NCI-H748 (cell line): ENCODE results near the gene GNB2.
"Not testable (repeated sequence)": the region's sequence is repeated elsewhere in the genome, so short reads cannot be mapped to it uniquely, and the experiment has no call there.

ENCODE experiments used
- DNase-seq: peaks from one replicate; lab custom pipeline; 2025; ENCODE audit not compliant: unreplicated experiment; lab: John Stamatoyannopoulos, UW

Gene GNB2

GRCh38 chr7:100694098-100694745 lies 20.7 kb downstream of the GNB2 start, which contains the start of gene GIGYF1:
GIGYF1 (minus strand) TSS chr7:100694250; CDS start chr7:100688238, 6,012 bp downstream.
- peak; percentile 83 for DNase-seq

DNA sequence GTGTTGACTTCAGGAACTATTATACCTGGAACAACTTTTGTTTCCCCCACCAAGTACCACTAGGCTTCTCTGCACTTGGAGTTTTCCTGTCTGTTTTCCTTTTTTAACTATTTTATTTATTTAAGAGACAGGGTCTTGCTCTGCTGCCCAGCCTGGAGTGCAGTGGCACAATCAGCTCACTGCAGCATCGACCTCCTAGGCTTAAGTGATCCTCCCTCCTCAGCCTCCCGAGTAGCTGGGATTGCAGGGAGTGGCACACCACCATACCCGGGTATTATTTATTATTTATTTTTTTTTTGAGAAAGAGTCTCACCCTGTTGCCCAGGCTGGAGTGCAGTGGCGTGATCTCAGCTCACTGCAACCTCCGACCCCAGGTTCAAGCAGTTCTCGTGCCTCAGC lies 22.6 kb downstream of the GNB2 start:
- no peak for DNase-seq

GRCh38 chr7:100699018-100699417 lies 25.5 kb downstream of the GNB2 start:
- no peak for DNase-seq

GRCh38 chr7:100701089-100701488 lies 27.5 kb downstream of the GNB2 start:
- not testable (repeated sequence) for DNase-seq

DNA sequence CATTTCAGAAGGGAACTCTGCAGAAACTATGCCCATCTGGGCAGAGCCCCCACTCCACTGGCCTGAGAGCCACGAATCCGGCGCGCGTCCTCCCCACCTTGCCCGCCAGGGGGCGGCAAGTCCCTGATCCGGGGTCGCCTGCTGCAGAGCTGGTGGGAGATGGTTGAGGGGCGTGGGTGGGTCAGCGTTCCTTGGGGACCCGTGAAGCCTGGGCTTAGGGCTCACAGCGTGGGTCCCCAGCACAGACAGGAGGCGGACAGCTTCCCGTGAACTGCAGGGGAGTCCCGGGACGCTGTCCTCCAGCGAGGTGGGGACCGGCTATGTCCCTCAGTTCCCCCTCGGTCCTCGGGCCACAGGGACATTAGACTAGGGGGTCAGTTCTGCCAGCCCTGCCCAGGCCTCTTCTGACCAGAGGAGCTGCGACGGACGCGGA lies 31.8 kb downstream of the GNB2 start:
- DNase-seq = peak; percentile 82

DNA sequence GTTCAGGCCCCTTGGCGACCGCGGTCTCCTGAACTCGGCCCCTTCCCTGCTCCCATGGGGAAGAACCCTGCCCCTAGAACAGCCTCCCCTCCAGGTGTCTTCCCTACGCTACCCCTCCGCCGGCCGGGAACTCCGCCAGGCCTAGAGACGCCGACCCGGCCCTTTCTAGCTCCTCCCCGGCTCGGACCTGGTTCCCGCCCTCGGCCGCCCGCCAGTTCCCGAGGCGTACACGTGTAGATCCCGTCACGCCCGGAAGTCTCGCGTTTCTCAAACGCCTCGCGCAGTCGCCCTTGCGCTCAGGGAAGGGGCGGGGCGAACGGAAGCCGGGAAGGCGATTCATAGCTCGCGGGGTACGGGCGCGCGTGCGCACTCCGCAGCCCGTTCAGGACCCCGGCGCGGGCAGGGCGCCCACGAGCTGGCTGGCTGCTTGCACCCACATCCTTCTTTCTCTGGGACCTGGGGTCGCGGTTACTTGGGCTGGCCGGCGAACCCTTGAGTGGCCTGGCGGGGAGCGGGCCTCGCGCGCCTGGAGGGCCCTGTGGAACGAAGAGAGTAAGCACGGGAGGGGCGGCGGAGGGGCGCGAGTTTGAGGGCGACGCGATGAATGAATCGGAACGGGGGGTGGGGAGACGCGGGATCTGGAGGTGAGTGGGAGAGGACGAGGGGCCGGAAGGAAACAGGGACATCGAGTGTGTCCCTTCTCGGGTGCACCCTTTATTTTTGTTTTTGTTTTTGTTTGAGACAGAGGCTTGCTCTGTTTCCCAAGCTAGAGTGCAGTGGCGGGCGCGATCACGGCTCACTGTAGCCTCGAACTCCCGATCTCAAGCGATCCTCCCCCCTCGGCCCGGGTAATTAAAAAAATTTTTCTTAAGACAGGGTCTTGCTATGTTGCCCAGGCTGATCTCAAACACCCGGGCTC lies 32.5 kb downstream of the GNB2 start, which contains the start of gene POP7:
POP7 (plus strand) TSS at position 369 of the 919 bp plus-strand sequence. CDS start 710 bp downstream, outside the sequence.
- peak; percentile 99 for DNase-seq

- peak; percentile 47 for DNase-seq
These were observed 33.3 kb downstream of the GNB2 start for GRCh38 chr7:100706672-100707311.

DNA sequence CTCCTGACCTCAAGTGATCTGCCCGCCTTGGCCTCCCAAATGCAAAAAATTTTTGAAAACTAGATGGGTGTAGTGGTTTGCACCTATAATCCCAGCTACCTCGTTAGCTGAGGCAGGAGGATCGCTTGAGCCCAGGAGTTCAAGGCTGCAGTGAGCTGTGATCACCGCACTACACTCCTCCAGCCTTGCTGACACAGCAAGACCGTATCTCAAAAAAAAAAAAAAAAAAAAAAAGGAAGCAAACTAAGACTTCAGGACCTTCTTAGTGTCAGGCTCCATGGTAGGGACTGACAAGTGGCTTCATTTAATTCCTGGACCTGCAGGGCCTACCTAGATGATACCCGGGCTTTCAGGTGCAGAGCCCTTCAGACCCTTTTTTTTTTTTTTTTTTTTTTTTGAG lies 34.9 kb downstream of the GNB2 start:
- no peak for DNase-seq

DNA sequence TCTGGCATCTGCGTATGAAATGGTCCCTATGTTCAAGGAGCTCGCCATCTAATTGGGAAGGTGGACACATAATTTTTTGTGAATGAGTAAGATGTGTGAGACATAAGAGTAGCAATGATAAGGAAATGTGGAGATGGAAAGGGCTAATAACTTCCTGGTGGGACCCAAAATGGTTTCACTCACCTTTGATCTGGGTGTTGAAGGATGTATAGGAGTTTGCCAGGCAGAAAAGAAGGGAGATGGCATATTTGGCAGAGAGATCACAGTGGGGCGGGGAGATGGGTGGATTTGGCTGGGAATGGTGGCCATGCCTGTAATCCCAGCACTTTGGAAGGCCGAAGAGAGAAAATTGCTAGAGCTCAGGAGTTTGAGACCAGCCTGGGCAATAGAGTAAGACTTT lies 36.9 kb downstream of the GNB2 start:
- no peak for DNase-seq

GRCh38 chr7:100711369-100711768 lies 37.8 kb downstream of the GNB2 start:
- DNase-seq = no peak

- DNase-seq = no peak
These were observed 41.2 kb downstream of the GNB2 start for GRCh38 chr7:100714725-100715124.

- DNase-seq = not testable (repeated sequence)
These were observed 43.5 kb downstream of the GNB2 start for GRCh38 chr7:100717073-100717472.

- no peak for DNase-seq
These were observed 46.2 kb downstream of the GNB2 start for GRCh38 chr7:100719523-100720278.

GRCh38 chr7:100720279-100720670 lies 46.7 kb downstream of the GNB2 start, which contains the start of gene EPO:
EPO (plus strand) TSS chr7:100720468; CDS start chr7:100720981, 513 bp downstream.
- no peak for DNase-seq

GRCh38 chr7:100720671-100721504 lies 47.3 kb downstream of the GNB2 start:
- no peak for DNase-seq

GRCh38 chr7:100721505-100721812 lies 47.9 kb downstream of the GNB2 start:
- no peak for DNase-seq

DNA sequence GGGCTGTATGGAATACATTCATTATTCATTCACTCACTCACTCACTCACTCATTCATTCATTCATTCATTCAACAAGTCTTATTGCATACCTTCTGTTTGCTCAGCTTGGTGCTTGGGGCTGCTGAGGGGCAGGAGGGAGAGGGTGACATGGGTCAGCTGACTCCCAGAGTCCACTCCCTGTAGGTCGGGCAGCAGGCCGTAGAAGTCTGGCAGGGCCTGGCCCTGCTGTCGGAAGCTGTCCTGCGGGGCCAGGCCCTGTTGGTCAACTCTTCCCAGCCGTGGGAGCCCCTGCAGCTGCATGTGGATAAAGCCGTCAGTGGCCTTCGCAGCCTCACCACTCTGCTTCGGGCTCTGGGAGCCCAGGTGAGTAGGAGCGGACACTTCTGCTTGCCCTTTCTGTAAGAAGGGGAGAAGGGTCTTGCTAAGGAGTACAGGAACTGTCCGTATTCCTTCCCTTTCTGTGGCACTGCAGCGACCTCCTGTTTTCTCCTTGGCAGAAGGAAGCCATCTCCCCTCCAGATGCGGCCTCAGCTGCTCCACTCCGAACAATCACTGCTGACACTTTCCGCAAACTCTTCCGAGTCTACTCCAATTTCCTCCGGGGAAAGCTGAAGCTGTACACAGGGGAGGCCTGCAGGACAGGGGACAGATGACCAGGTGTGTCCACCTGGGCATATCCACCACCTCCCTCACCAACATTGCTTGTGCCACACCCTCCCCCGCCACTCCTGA lies 49.1 kb downstream of the GNB2 start:
- DNase-seq = no peak

DNA sequence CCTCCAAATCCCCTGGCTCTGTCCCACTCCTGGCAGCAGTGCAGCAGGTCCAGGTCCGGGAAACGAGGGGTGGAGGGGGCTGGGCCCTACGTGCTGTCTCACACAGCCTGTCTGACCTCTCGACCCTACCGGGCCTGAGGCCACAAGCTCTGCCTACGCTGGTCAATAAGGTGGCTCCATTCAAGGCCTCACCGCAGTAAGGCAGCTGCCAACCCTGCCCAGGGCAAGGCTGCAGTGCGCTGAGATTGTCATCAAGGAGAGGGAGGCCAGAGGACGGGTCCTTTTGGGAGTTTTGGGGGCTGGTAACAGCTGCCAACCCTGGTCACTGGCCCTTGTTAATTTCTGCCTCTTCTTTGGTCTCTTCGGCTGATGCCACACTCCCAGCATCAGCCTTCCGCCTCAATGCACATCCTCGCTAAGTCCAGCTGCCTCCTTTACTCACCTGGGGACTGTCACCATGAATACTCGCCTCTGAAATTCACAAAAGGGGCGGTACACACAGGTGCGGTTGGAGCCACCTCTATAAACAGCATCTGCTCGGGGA lies 50.3 kb downstream of the GNB2 start:
- DNase-seq = no peak

DNA sequence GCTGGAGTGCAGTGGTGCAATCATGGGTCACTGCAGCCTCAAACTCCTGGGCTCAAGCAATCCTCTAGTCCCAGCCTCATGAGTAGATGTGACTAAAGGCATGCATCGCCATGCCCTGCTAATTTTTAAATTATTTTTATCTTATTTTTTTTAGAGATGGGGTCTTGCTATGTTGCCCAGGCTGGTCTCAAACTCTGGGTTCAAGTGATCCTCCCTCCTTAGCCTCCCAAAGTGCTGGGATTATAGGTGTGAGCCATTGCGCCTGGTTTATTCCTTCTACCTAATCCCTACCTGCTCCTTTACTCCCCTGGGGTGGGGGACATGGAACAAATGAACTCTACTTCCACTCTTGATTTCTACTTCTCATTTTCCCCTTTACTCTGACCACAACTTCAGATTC lies 50.8 kb downstream of the GNB2 start:
- not testable (repeated sequence) for DNase-seq
